Gastrocnemius medialis (tissue), 4 donors: ENCODE data around the gene C8A.

Experiments used
- POLR2A ChIP-seq, 2 donors: fragments of 450-650 bp; IDR thresholded peaks; one replicate each; pipeline ENCODE4 v1.6.1; 2017; ENCODE audit warnings: antibody characterized with exemption in 2 of 2, mild to moderate bottlenecking in 2 of 2, moderate library complexity in 2 of 2
- TF ChIP-seq, protein P1 (sequence below), 5 experiments: fragments of 450-650 bp in 3 of 5; fragments of 200-600 bp in 2 of 5; sonication (generic) in 2 of 5; IDR thresholded peaks in 4 of 5; conservative IDR thresholded peaks in 1 of 5; 1 replicate in 4 of 5; 2 replicates in 1 of 5; pipeline ENCODE4 v1.5.1; 2016 to 2019; ENCODE audit warnings: antibody characterized with exemption in 5 of 5, mild to moderate bottlenecking in 3 of 5, moderate library complexity in 3 of 5

DNA sequence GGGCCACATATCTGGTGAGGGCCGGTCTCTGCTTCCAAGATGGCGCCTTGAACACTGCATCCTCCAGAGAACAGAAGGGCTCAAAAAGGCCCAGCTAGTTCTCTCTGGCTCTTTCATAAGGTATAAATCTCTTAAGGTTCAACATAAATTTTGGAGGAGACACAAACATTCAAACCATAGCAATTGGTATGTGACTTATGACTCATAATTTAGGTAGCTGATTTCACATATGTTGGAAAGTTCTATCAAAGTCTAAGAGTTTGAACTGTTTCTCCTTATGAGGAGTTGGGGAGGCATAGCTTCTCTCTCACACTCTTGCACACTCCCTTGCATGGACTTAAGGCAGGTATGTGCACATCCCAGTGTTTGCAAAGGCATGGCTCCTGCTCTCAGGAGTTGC lies 30.3 kb upstream of the C8A start:
- TF ChIP-seq, protein P1, sequence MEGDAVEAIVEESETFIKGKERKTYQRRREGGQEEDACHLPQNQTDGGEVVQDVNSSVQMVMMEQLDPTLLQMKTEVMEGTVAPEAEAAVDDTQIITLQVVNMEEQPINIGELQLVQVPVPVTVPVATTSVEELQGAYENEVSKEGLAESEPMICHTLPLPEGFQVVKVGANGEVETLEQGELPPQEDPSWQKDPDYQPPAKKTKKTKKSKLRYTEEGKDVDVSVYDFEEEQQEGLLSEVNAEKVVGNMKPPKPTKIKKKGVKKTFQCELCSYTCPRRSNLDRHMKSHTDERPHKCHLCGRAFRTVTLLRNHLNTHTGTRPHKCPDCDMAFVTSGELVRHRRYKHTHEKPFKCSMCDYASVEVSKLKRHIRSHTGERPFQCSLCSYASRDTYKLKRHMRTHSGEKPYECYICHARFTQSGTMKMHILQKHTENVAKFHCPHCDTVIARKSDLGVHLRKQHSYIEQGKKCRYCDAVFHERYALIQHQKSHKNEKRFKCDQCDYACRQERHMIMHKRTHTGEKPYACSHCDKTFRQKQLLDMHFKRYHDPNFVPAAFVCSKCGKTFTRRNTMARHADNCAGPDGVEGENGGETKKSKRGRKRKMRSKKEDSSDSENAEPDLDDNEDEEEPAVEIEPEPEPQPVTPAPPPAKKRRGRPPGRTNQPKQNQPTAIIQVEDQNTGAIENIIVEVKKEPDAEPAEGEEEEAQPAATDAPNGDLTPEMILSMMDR (IDR thresholded peaks at IDR 0.05 in 4 of 5, conservative IDR thresholded peaks at IDR 0.05 in 1 of 5), result no peak
- TF ChIP-seq POLR2A (IDR thresholded peaks at IDR 0.05), result no peak
